Stimulated activated CD4-positive, alpha-beta T cell treated with anti-CD3 and anti-CD28 coated beads, Interleukin-2, amount 100 ng/mL, for 48 hours (primary cell): Measurements from ENCODE around the gene TSPYL1.
"Not testable (repeated sequence)": the region's sequence is repeated elsewhere in the genome, so short reads cannot be mapped to it uniquely, and the experiment has no call there.

ENCODE experiments used
- DNase-seq, 2 donors: peaks; one replicate each; pipeline ENCODE4 v3.0.0-alpha.2; 2020

TSPYL1 gene

DNA sequence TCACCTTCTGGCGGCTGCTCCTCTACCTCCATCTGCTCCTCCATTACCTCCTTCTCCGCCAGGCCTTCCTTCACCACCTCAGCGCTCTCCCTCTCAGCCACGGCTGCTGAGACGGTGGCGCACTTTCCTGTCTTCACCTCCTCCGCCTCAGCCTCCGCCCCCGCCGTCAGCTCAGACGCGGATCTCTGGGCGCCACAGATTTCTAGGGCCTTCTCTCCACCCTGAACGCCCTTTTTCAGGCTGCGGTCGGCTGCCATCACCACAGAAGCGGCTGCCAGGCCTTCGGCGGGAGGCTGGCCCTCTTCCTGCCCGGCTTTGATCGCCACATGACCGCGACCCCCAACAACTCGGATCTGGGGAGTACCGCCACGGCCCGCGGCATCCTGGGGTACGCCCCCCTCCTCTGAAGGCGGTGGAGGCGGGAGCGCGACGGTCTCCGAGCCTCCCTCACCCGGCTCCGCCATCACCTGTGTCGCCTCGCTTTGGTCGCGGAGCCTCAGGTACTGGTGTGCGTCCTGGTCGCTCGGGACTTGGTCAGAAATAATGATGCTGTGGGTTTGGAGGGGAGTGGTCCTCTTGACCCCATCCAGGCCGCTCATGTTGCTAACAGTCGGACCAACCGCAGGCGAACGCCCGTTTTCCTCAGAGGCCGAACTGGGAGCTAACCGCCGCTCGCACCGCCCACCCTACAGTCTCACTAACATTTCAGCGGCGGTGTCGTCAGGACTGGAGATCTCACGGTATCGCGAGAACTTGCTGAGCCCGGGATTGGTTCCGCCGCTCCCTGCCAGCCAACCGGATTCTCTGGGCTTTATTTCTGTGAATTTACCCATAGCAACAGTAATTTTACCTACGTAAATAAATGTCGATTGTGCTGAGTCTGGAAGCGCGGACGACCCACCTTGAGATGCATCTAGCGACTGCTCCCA is at the start of gene TSPYL1:
TSS of gene TSPYL1 (minus strand) at position 699 of the 929 bp plus-strand sequence. CDS start at position 599, 100 bp downstream.
- DNase-seq = peak; percentile 82 to 86

GRCh38 chr6:116329156-116329555 is 49.4 kb upstream of the TSPYL1 start:
- DNase-seq = no peak

- no peak for DNase-seq
These were observed 48.8 kb upstream of the TSPYL1 start for GRCh38 chr6:116328528-116328903.

GRCh38 chr6:116327803-116328527 is 48.2 kb upstream of the TSPYL1 start:
- no peak for DNase-seq

- DNase-seq = no peak
These were observed 47.3 kb upstream of the TSPYL1 start for GRCh38 chr6:116326996-116327395.

DNA sequence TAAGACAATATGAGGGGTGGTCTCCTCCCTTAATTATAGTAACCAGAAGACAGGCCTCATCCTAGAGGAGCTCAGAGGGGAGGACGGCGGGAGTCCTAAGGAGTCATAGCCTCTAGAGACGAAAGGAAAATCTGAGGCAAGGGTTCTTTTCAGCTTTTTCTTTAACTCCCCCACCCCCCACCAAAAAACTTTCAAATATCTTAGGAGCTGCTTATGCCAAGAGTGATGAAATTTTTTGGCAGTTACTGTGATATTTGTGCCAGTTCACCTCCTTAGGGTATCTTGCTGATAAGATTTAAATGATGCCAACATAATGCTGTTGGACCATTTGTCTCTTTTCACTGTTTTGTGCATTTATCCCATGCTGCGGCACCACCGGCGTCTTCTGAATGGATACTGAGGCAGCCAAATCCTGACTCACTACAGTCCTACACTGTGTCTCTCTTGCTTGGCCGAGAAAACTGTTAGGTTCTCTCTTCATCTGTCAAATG is 46.5 kb upstream of the TSPYL1 start:
- no peak for DNase-seq

DNA sequence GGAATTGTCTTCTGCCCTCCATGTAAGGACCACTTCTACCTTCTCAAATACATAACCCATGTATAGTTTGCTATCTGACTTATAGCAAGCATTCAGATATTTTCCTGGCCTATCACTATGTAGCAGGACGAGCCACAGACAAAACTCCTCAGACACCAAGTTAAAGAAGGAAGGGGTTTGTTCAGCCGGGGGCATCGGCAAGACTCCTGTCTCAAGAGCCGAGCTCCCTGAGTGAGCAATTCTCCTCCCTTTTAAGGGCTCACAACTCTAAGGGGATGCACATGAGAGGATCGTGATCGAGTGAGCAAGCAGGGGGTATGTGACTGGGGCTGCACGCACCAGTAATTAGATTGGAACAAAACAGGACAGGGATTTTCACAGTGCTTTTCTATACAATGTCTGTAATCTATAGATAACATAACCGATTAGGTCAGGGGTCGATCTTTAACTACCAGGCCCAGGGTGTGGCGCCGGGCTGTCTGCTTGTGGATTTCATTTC is 46.0 kb upstream of the TSPYL1 start:
- DNase-seq = not testable (repeated sequence)

- no peak for DNase-seq
These were observed 44.1 kb upstream of the TSPYL1 start for GRCh38 chr6:116323863-116324262.

DNA sequence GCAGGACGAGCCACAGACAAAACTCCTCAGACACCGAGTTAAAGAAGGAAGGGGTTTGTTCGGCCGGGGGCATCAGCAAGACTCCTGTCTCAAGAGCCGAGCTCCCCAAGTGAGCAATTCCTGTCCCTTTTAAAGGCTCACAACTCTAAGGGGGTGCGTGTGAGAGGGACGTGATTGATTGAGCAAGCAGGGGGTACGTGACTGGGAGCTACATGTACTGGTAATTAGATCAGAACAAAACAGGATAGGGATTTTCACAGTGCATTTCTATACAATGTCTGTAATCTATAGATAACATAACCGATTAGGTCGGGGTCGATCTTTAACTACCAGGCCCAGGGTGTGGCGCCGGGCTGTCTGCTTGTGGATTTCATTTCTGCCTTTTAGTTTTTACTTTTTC is 42.2 kb upstream of the TSPYL1 start:
- not testable (repeated sequence) for DNase-seq

- no peak for DNase-seq
These were observed 37.2 kb upstream of the TSPYL1 start for GRCh38 chr6:116316772-116317467.

GRCh38 chr6:116314878-116315277 is 35.1 kb upstream of the TSPYL1 start:
- DNase-seq = no peak

DNA sequence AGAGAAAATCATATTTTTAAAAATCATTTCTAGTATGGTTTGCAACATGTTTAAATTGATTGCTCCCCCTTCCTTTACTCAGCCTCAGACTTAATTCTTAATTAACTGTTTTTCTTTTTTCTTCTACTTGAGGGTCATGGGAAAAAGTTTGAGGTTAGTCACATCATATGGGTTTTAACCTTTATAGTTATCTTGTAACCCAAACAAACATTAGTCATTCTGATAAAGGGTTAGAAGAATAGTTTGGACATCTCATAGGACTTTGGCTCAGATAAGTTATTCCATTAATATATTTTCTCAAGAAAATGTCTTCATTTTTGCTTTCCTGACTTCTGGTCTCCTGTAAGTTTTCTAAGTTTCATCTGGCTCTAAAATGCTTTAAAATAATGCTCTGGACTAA is 34.5 kb upstream of the TSPYL1 start:
- DNase-seq = no peak

GRCh38 chr6:116313101-116313776 is 33.5 kb upstream of the TSPYL1 start:
- no peak for DNase-seq

- DNase-seq = no peak
These were observed 29.9 kb upstream of the TSPYL1 start for GRCh38 chr6:116309657-116310056.

- no peak for DNase-seq
These were observed 29.3 kb upstream of the TSPYL1 start for GRCh38 chr6:116309001-116309400.

DNA sequence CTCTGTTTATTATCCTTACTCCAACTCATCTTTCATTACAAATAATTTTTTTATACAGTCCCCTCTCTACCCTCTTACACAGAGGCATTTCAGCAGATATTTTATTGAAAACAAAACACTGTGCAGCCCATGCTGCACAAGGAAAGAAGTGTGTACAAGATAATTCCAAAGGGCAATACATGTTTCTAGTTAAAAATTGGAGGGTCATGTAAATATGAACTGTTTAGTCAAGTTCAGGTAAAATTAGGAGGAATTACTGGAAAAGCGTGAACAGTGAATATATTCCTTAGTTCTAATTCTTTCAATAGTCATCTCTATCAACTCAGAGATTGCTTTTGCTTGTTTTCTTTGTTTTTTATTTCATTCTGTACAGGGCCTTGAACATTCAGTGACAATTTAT is 27.9 kb upstream of the TSPYL1 start:
- no peak for DNase-seq

DNA sequence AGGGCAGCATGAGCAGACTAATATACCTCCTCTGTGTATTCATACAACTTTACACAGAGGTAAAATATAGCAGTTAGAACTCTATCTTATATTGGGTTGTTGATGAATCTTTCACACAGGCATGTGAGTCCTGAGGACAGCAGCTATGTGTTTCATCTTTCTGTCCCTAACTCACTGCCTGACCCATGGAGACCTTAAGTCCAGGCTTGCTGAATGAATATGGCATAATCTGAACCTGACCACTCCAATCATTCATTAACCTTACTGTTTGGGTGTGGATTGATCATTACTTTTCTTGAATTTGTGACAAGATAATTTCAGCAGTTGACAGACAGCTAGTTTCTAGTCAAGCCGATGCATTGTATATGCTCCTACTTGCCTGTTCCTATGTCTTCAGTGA is 27.3 kb upstream of the TSPYL1 start:
- DNase-seq = no peak

DNA sequence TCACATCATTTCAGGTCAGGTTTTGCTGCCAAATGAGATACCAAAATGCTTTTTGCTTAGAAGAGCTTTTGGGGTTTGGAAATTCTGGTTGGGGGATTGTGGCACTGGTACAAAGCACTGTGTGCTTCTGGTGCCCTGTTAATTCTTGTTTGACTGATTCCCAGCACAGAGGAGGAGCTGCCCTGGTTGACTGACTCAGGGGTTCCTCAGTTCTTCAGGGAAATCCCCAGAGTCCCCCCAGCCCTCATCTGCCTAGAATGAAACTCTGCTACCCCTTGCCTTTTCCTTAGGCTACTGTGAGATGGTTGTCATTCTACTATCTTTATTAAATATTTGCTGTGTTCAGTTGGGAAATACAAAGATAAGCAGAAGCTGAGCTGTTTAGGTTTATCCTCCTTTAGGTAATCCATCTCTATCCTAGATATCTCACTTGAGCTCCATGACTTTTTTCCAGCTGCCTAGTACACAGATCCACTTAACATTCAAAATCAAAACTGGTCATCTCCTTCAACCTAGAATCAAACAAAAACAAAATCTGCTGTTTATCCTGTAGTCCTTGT is 24.9 kb upstream of the TSPYL1 start:
- no peak for DNase-seq

DNA sequence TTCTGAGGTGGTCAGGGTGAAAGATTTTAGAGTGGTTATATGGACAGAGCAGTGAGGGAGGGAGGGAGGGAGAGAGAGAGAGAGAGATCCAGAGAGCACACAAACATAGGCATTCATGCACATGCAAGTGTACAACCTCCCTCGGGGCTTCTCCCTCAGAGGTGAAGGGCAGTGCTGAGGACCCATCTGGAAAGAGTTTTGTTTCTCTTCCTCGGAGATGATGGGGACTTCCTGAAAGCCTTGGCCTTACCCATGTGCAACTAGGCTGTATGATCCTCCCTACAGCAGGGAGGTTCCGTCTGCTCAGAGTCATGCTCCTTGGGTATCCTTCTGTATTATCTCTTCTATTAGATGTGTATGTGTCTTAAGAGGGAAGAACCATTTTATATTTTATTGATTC is 21.4 kb upstream of the TSPYL1 start:
- no peak for DNase-seq

- no peak for DNase-seq
These were observed 20.8 kb upstream of the TSPYL1 start for GRCh38 chr6:116300566-116300965.

DNA sequence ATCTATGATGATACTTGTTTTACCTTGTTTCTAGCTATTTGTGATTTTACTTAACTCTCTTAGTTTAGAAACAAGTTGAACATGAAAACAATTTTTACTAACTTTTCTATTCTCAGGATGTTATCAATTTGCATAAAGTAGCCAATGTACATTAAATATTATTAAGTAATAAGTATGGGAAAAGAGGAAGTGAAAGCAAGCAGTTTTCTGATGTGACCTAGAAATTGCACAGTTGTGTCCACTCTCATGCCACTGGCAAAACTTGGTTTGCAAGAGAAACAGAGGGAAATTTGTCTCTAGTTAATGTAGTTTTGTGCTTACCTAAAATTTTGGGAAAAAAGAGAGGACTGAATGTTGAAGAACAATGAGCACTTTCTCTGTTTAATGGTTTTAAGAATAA is 19.2 kb upstream of the TSPYL1 start:
- no peak for DNase-seq

DNA sequence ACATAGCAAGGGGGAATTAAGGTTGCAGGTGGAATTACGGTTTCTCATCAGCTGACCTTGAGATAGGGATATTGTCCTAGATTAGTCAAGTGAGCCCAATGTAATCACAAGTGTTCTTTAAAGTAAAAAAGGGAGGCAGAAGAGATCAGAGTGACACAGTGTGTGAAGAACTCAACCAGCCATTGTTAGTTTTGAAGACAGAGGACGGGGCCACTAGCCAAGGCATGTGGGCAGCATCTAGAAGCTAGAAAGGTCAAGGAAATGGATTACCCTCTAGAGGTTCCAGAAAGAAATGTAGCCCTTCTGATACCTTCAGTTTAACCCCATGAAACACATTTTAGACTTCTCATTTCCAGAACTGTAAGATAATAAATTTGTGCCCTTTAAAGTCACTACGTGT is 18.5 kb upstream of the TSPYL1 start:
- no peak for DNase-seq
